Measurements from ENCODE around the gene FSD1L.

The FSD1L gene

DNA sequence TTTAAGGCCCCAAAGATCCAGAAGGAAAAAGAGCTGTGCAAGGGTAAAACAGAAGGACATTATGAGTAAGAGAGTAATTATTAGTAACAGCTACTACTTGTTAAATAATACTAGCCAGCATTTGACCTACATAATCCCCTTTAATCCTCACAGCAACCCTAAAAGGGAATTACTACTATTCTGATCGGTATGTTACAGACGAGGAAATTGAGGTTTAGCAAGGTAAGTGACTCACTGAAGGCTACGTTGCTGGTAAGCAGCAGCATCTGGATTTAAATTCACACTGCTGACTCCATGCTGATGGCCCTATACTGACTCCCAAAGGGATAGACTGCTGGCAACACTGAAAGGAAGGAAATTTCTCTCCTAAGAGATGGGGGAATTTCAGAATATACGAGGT, 3.7 kb upstream of the FSD1L start:
- H3K4me3 ChIP-seq (ENCODE audit: low read depth, low read length), result no peak overlapping the region
- DNase-seq (ENCODE audit: low read depth), result peak; percentile 56
- no peak for TF ChIP-seq CTCF (conservative IDR thresholded peaks at IDR 0.05; ENCODE audit: low read depth, low read length)

DNA sequence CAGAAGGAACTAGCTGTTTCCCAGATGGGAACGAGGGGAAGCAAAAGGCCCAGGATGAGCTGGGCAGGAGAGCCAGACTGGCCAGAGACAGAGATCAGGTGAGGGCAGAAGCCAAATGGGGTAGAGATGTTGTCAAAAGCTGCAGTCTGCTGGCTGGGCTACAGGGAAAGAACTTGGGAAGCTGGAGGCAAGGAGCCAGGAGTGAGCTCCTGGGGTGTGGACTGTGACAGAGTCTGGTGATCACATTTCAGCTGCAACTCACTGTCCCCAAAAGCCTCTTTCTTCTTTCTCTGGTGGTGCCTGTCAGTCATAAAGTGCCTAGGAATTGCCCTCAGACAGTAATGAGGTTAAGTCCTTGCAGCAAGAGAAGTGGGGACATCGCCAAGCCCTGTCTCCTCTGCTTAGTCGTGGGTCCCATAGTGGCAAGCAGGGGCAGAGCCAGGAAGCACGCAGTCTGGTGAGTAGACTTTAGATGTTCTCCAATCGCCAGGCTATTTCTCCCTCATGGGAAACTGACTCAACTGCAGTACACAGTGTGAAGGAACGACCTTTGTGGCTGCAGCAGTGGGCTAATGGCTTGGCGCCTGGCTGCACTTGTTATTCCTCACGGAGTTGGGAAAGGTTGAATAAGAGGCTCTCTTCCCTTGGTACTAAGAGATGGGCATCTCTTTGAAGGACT, 2.5 kb upstream of the FSD1L start:
- no peak overlapping the region for H3K4me3 ChIP-seq (ENCODE audit: low read depth, low read length)
- no peak for DNase-seq (ENCODE audit: low read depth)
- no peak for TF ChIP-seq CTCF (conservative IDR thresholded peaks at IDR 0.05; ENCODE audit: low read depth, low read length)

GRCh38 chr9:105447386-105447813, 434 bp upstream of the FSD1L start:
- no peak for TF ChIP-seq CTCF (conservative IDR thresholded peaks at IDR 0.05; ENCODE audit: low read depth, low read length)
- peak overlapping the region; percentile 91 for H3K4me3 ChIP-seq (ENCODE audit: low read depth, low read length)
- no peak for DNase-seq (ENCODE audit: low read depth)

DNA sequence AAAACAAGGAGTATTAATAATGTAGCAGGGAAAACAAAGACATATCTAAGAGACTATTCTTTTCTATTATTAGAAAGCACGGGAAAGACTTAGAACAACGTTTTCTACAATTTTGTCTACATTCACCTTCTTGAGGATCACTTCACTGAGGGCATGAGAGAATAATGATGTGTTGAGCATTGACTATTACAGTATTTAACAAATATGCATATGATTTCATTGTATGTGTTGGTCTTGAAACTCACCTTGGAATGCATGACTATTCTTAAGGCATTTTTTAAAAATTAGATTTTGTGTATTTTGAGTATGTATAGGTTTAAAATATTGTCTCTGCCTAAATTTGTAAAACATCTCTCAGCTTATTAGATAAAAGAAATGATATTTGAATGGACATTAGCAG, 1.2 kb downstream of the FSD1L start:
- TF ChIP-seq CTCF (conservative IDR thresholded peaks at IDR 0.05; ENCODE audit: low read depth, low read length), result no peak
- DNase-seq (ENCODE audit: low read depth), result peak; percentile 39
- H3K4me3 ChIP-seq (ENCODE audit: low read depth, low read length), result peak overlapping the region; percentile 91

DNA sequence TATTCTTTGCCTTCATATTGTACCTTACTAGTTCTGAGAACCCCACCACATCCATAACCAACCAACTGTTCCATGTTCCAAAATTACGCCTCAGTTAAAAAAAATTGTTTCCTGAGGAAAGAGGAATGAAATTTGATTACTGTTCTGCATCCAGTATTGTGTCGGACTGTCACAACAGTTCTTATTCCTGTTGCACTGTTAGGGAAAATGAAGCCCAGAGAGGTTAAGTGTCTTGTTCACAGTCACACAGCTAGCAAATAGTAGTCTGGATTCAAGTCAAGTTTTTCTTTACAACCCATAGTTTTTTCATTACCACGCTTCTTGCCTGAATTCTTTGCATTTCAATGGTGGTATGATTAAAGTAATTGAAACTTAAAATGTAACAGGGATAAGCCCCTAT, 4.4 kb downstream of the FSD1L start:
- DNase-seq (ENCODE audit: low read depth), result no peak
- TF ChIP-seq CTCF (conservative IDR thresholded peaks at IDR 0.05; ENCODE audit: low read depth, low read length), result no peak
- H3K4me3 ChIP-seq (ENCODE audit: low read depth, low read length), result no peak overlapping the region

- TF ChIP-seq CTCF (conservative IDR thresholded peaks at IDR 0.05; ENCODE audit: low read depth, low read length), result no peak
- DNase-seq (ENCODE audit: low read depth), result no peak
Measured at GRCh38 chr9:105455836-105456475, 8.1 kb downstream of the FSD1L start.

More at GRCh38 chr9:105455836-105456475, 8.1 kb downstream of the FSD1L start:
- no peak overlapping the region for H3K4me3 ChIP-seq (ENCODE audit: low read depth, low read length)

All from choroid plexus epithelial cell (primary cell).